ENCODE results near the gene TRMO.

DNA sequence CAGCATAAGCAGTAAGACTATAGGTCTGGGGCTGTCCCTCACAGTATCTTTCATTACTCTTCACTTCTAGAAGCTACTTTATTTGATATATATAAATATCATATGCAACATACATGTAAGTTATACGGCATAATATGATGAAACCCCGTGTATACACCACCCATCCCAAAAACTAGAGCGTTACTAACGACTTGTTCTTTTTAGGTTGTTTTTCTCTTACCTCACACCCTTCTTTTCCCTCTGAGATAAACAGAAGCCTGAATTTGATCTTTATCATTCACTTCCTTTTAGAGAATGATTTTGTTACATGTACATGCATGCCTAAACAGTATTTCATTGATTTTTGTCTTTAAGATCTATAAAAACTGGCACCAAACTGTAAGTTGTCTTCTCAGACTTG, 3.7 kb downstream of the TRMO start:
- TF ChIP-seq RAD21 (IDR thresholded peaks at IDR 0.05; ENCODE audit: low read depth): no peak
- TF ChIP-seq CEBPB (IDR thresholded peaks at IDR 0.05): no peak
- TF ChIP-seq, protein P1, sequence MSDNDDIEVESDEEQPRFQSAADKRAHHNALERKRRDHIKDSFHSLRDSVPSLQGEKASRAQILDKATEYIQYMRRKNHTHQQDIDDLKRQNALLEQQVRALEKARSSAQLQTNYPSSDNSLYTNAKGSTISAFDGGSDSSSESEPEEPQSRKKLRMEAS (IDR thresholded peaks at IDR 0.05): no peak
- no peak for TF ChIP-seq CREB1 (IDR thresholded peaks at IDR 0.05; ENCODE audit: low read depth)
- TF ChIP-seq FOXM1 (IDR thresholded peaks at IDR 0.05; ENCODE audit: borderline replicate concordance, low read depth): no peak
